Mesenchymal stem cell (in vitro differentiated cells and primary cell): ENCODE data around the gene TTC13.

Experiments used
- DNase-seq: peaks from one replicate; pipeline ENCODE4 v3.0.0-alpha.2; 2013
- H2AFZ ChIP-seq: one replicate; pipeline ENCODE4 v1.6.1; 2013; ENCODE audit warnings: low read depth, mild to moderate bottlenecking, control low read depth, inconsistent platforms, low read length, moderate library complexity
- H2AK5ac ChIP-seq: 2 replicates; pipeline ENCODE4 v1.6.1; 2013; ENCODE audit warnings: low read length, moderate library complexity, mild to moderate bottlenecking, inconsistent platforms; ENCODE audit not compliant: severe bottlenecking
- H2BK120ac ChIP-seq: one replicate; pipeline ENCODE4 v1.6.1; 2013; ENCODE audit warnings: low read depth, mild to moderate bottlenecking, inconsistent platforms, low read length, moderate library complexity
- H2BK12ac ChIP-seq, 2 experiments: one replicate each; pipeline ENCODE4 v1.6.1; 2013; ENCODE audit warnings: inconsistent platforms in 2 of 2, low read length in 2 of 2, mild to moderate bottlenecking in 2 of 2, moderate library complexity in 2 of 2, control low read depth in 1 of 2
- H2BK15ac ChIP-seq: one replicate; pipeline ENCODE4 v1.6.1; 2013; ENCODE audit warnings: mild to moderate bottlenecking, low read depth, inconsistent platforms; ENCODE audit not compliant: poor library complexity, severe bottlenecking
- H2BK5ac ChIP-seq: 2 replicates; pipeline ENCODE4 v1.6.1; 2013; ENCODE audit warnings: low read depth, mild to moderate bottlenecking, low read length, control low read depth, inconsistent platforms; ENCODE audit not compliant: poor library complexity, severe bottlenecking
- H3K14ac ChIP-seq, 2 experiments: one replicate each; pipeline ENCODE4 v1.6.1; 2013; ENCODE audit warnings: inconsistent platforms in 2 of 2, low read length in 2 of 2, control low read depth in 1 of 2, mild to moderate bottlenecking in 1 of 2, moderate library complexity in 1 of 2
- H3K18ac ChIP-seq, 2 experiments: one replicate each; pipeline ENCODE4 v1.6.1; 2013; ENCODE audit warnings: inconsistent platforms in 2 of 2, low read length in 2 of 2, control low read depth in 1 of 2, low read depth in 1 of 2, mild to moderate bottlenecking in 1 of 2
- H3K23ac ChIP-seq, 2 experiments: one replicate each; pipeline ENCODE4 v1.6.1; 2013; ENCODE audit warnings: inconsistent platforms in 2 of 2, low read length in 2 of 2, mild to moderate bottlenecking in 2 of 2, moderate library complexity in 2 of 2, control low read depth in 1 of 2
- H3K27ac ChIP-seq: 2 replicates; pipeline ENCODE4 v1.5.1; 2013; ENCODE audit warnings: mild to moderate bottlenecking, moderate library complexity, low read length, control low read depth, inconsistent platforms; ENCODE audit not compliant: poor library complexity, severe bottlenecking
- H3K27me3 ChIP-seq, 2 experiments: 2 replicates each; pipeline versions ENCODE4 v1.6.1 to v1.7.0; 2013; ENCODE audit warnings: low read length in 2 of 2, mild to moderate bottlenecking in 2 of 2, moderate library complexity in 2 of 2, control low read depth in 1 of 2, inconsistent platforms in 1 of 2; ENCODE audit not compliant: control insufficient read depth in 1 of 2, insufficient read depth in 1 of 2
- H3K36me3 ChIP-seq, 2 experiments: 2 replicates each; pipeline versions ENCODE4 v1.6.1 to v1.7.0; 2013; ENCODE audit warnings: low read length in 2 of 2, control low read depth in 1 of 2, inconsistent platforms in 1 of 2, low read depth in 1 of 2, mild to moderate bottlenecking in 1 of 2; ENCODE audit not compliant: insufficient read depth in 2 of 2, control insufficient read depth in 1 of 2
- H3K4ac ChIP-seq, 2 experiments: one replicate each; pipeline ENCODE4 v1.6.1; 2013; ENCODE audit warnings: inconsistent platforms in 2 of 2, low read length in 2 of 2, mild to moderate bottlenecking in 2 of 2, moderate library complexity in 2 of 2, control low read depth in 1 of 2, low read depth in 1 of 2
- H3K4me1 ChIP-seq: 2 replicates; pipeline ENCODE4 v1.6.1; 2013; ENCODE audit warnings: low read depth, low read length, control low read depth; ENCODE audit not compliant: control insufficient read depth, insufficient read depth
- H3K4me2 ChIP-seq: 2 replicates; pipeline ENCODE4 v1.6.1; 2013; ENCODE audit warnings: low read length, mild to moderate bottlenecking, inconsistent platforms; ENCODE audit not compliant: poor library complexity, severe bottlenecking
- H3K4me3 ChIP-seq, 2 experiments: 2 replicates each; pipeline versions ENCODE4 v1.5.1 to v1.7.0; 2013; ENCODE audit warnings: low read length in 2 of 2, mild to moderate bottlenecking in 2 of 2, control low read depth in 1 of 2, low read depth in 1 of 2; ENCODE audit not compliant: insufficient read depth in 1 of 2
- H3K79me1 ChIP-seq: replicated peaks from 2 replicates; pipeline ENCODE4 v1.6.1; 2013; ENCODE audit warnings: mild to moderate bottlenecking, control low read depth, low read length, inconsistent platforms; ENCODE audit not compliant: poor library complexity, severe bottlenecking
- H3K9ac ChIP-seq: 2 replicates; pipeline ENCODE4 v1.7.0; 2013; ENCODE audit warnings: mild to moderate bottlenecking, low read length, moderate library complexity
- H3K9me3 ChIP-seq: 2 replicates; pipeline ENCODE4 v1.7.0; 2013; ENCODE audit warnings: mild to moderate bottlenecking, low read length; ENCODE audit not compliant: control insufficient read depth
- H4K8ac ChIP-seq: one replicate; pipeline ENCODE4 v1.6.1; 2013; ENCODE audit warnings: inconsistent platforms, mild to moderate bottlenecking, low read length, moderate library complexity
- H4K91ac ChIP-seq: one replicate; pipeline ENCODE4 v1.6.1; 2013; ENCODE audit warnings: mild to moderate bottlenecking, low read length, inconsistent platforms
- WGBS: methylation state at CpG from one replicate; pipeline ENCODE4 v1.1.7; 2013; ENCODE audit warnings: mixed read lengths; 5-methylcytosine and 5-hydroxymethylcytosine counted together

TTC13 gene

GRCh38 chr1:231016234-231016633 lies 37.6 kb upstream of the TTC13 start:
- no peak overlapping the region for H2BK15ac ChIP-seq
- no peaks in the 10 kb centered on the region for H3K79me1 ChIP-seq
- no peak overlapping the region for H2BK5ac ChIP-seq
- no peak overlapping the region for H3K27ac ChIP-seq
- no peak overlapping the region for H3K4me3 ChIP-seq
- no peak overlapping the region for H3K4me2 ChIP-seq
- no peak overlapping the region for H4K91ac ChIP-seq
- DNase-seq = no peak
- no peak overlapping the region for H3K23ac ChIP-seq
- H4K8ac ChIP-seq = no peak overlapping the region
- peaks cover 5 to 26% of the 10 kb centered on the region in 2 experiments for H3K36me3 ChIP-seq
- H3K9ac ChIP-seq = no peak overlapping the region
- no peak overlapping the region for H2AK5ac ChIP-seq
- H3K4me1 ChIP-seq = peaks cover 3% of the 10 kb centered on the region
- no peak overlapping the region for H2AFZ ChIP-seq
- no peak overlapping the region for H3K18ac ChIP-seq
- no peak overlapping the region for H2BK120ac ChIP-seq
- 94% methylated on average over 4 of the region's 6 CpGs for WGBS
- no peaks in the 10 kb centered on the region for H3K27me3 ChIP-seq
- no peak overlapping the region for H3K14ac ChIP-seq
- H2BK12ac ChIP-seq = no peak overlapping the region
- no peak overlapping the region for H3K4ac ChIP-seq
- H3K9me3 ChIP-seq = no peaks in the 10 kb centered on the region

GRCh38 chr1:231013391-231014015 lies 34.8 kb upstream of the TTC13 start:
- H3K9ac ChIP-seq = no peak overlapping the region
- H3K4me2 ChIP-seq = no peak overlapping the region
- H3K4ac ChIP-seq = no peak overlapping the region
- H3K4me1 ChIP-seq = no peaks in the 10 kb centered on the region
- no peak overlapping the region for H2BK120ac ChIP-seq
- H3K4me3 ChIP-seq = no peak overlapping the region
- H2AK5ac ChIP-seq = no peak overlapping the region
- 87% methylated on average over 3 of the region's 3 CpGs for WGBS
- H4K8ac ChIP-seq = no peak overlapping the region
- H2BK15ac ChIP-seq = no peak overlapping the region
- no peaks in the 10 kb centered on the region for H3K27me3 ChIP-seq
- H3K27ac ChIP-seq = no peak overlapping the region
- no peak overlapping the region for H2BK12ac ChIP-seq
- H3K18ac ChIP-seq = no peak overlapping the region
- H3K36me3 ChIP-seq = peaks cover 0 to 17% of the 10 kb centered on the region in 2 experiments
- DNase-seq = no peak
- no peak overlapping the region for H2AFZ ChIP-seq
- no peak overlapping the region for H2BK5ac ChIP-seq
- no peak overlapping the region for H3K23ac ChIP-seq
- H4K91ac ChIP-seq = no peak overlapping the region
- H3K79me1 ChIP-seq = no peaks in the 10 kb centered on the region
- no peaks in the 10 kb centered on the region for H3K9me3 ChIP-seq
- H3K14ac ChIP-seq = no peak overlapping the region

GRCh38 chr1:231011963-231012362 lies 33.3 kb upstream of the TTC13 start:
- WGBS = 91% methylated on average over 5 of the region's 5 CpGs
- Histone ChIP-seq H4K8ac (no peak overlapping the region), H3K23ac (no peak overlapping the region), H3K79me1 (no peaks in the 10 kb centered on the region), H3K36me3 (peaks cover 0 to 7% of the 10 kb centered on the region in 2 experiments), H3K4me3 (no peak overlapping the region), H3K4me2 (no peak overlapping the region), H2AFZ (no peak overlapping the region), H3K4me1 (no peaks in the 10 kb centered on the region), H3K9me3 (peaks cover 6% of the 10 kb centered on the region), H2AK5ac (no peak overlapping the region), H3K27ac (no peak overlapping the region), H3K9ac (no peak overlapping the region), H3K27me3 (no peaks in the 10 kb centered on the region), H2BK5ac (no peak overlapping the region), H2BK15ac (no peak overlapping the region), H3K4ac (no peak overlapping the region), H2BK12ac (no peak overlapping the region), H3K14ac (no peak overlapping the region), H2BK120ac (no peak overlapping the region), H4K91ac (no peak overlapping the region), H3K18ac (no peak overlapping the region)
- no peak for DNase-seq

GRCh38 chr1:231011360-231011759 lies 32.7 kb upstream of the TTC13 start:
- Histone ChIP-seq H3K9ac (no peak overlapping the region), H3K27me3 (no peaks in the 10 kb centered on the region), H3K4me1 (no peaks in the 10 kb centered on the region), H2BK15ac (no peak overlapping the region), H3K9me3 (peaks cover 7% of the 10 kb centered on the region), H3K14ac (no peak overlapping the region), H3K4ac (no peak overlapping the region), H2BK5ac (no peak overlapping the region), H3K18ac (no peak overlapping the region), H3K4me3 (no peak overlapping the region), H3K27ac (no peak overlapping the region), H3K36me3 (peaks cover 0 to 7% of the 10 kb centered on the region in 2 experiments), H2AFZ (no peak overlapping the region), H2BK120ac (no peak overlapping the region), H3K79me1 (no peaks in the 10 kb centered on the region), H3K4me2 (no peak overlapping the region), H2BK12ac (peak overlapping the region in 1 of 2 experiments; percentile 39), H4K91ac (no peak overlapping the region), H4K8ac (no peak overlapping the region), H2AK5ac (no peak overlapping the region), H3K23ac (no peak overlapping the region)
- WGBS = 97% methylated on average over 2 of the region's 2 CpGs
- DNase-seq = no peak
